ENCODE results near the gene SLC39A7. TPM values are rescaled to one million over a fixed set of nuclear protein-coding genes. Genes with fewer than 3 reads are reported as not detected.

Gene SLC39A7
- total and polyA plus RNA-seq, 2 of the 4 experiments (the other 2 are of a cell fraction), result 135 to 208 TPM

DNA sequence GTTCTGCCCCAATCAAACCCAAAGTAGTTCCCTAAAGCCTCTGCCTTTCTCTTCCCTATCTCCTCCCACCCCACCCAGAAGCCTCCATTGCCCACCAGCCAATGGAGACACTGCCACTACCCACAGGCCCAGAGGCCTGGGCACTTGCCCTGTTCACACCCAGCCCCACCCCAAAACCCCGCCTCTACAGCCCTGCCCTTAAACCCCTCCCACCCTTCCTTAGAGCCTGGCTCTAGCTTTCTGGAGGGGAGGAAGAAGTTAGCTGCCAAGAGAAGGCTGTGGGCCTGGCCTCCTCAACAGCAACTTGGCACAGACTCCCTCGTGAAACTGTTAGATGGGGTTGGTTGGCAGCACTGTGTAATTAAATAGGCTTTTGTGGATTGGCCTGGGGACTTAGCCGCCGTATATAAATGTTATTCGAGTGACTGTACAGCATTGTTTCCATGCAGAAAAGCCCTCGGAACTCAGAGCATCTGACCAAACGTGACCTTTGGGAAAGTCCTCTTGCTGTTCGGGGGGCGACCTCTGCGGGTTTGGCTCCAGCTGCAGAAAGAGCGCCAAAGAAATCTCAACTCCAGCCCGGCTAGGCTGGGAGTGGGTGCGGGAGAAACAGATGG lies 39.8 kb upstream of the SLC39A7 start:
- H2BK20ac ChIP-seq (ENCODE audit: low read depth, low read length), result no peak overlapping the region
- no peak overlapping the region for H3K14ac ChIP-seq (replicated peaks; ENCODE audit: low read depth, low read length)
- 20% methylated on average over 1 of the region's 13 CpGs; no CpG with 5 or more reads in 1 of the 2 experiments for WGBS, 2 experiments (ENCODE audit: extremely low coverage in 2 of 2, insufficient read length in 1 of 2)
- no peaks in the 10 kb centered on the region for H3K79me1 ChIP-seq (ENCODE audit: low read depth in 1 of 2, low read length in 2 of 2)
- H3K4ac ChIP-seq (ENCODE audit: low read depth, low read length), result 0 out of 2 replicates have a peak overlapping the region, but pooled peaks have one; percentile 38
- no peak overlapping the region for H3K18ac ChIP-seq (ENCODE audit: low read depth, low read length)
- peaks cover 7% of the 10 kb centered on the region for H3K27me3 ChIP-seq (ENCODE audit: control insufficient read depth, insufficient read depth, low read length)
- peaks cover 5% of the 10 kb centered on the region; the same call in 1 of the 2 replicates for H3K9me1 ChIP-seq (ENCODE audit: insufficient read depth, low read length)
- in situ Hi-C loops (cut with MboI; ENCODE audit: low sequenced_read_pairs), result loop anchor here (5.0 to 10.0 kb wide), 2 partner anchors 86 to 146 kb away; no protein-coding TSS in a partner anchor
- ATAC-seq (ENCODE audit: low read depth), result peak; percentile 73
- no peaks in the 10 kb centered on the region for H4K20me1 ChIP-seq (ENCODE audit: insufficient read depth, low read length)
- peak overlapping the region; percentile 97 for H2AFZ ChIP-seq (replicated peaks; ENCODE audit: low read length, poor library complexity)
- H3K9ac ChIP-seq (ENCODE audit: low read depth, low read length), result no peak overlapping the region
- H4K91ac ChIP-seq (ENCODE audit: insufficient read depth, low read depth, low read length), result no peak overlapping the region
- intact Hi-C loops (cut with micrococcal nuclease), result loop anchor here (1.0 kb wide), 1 partner anchor 87 kb away; no protein-coding TSS in a partner anchor
- no peak overlapping the region for H3K56ac ChIP-seq (ENCODE audit: extremely low read depth, insufficient read depth, low read length)
- dilution Hi-C loops (cut with HindIII; ENCODE audit: low sequenced_read_pairs, unreplicated experiment), result no loop called here
- no peak overlapping the region for H2BK120ac ChIP-seq (ENCODE audit: low read depth, low read length)
- peak; percentile 84 for DNase-seq
- peaks cover 9% of the 10 kb centered on the region for H3K4me1 ChIP-seq (ENCODE audit: control insufficient read depth, insufficient read depth, low read length)
- no peak overlapping the region for H4K5ac ChIP-seq (ENCODE audit: low read depth, low read length)
- H3K36me3 ChIP-seq (ENCODE audit: control insufficient read depth, insufficient read depth, low read length), result no peaks in the 10 kb centered on the region
- peak overlapping the region; percentile 21; the same call in 1 of the 2 replicates for H3K27ac ChIP-seq (ENCODE audit: insufficient read depth, low read length)
- H2AK5ac ChIP-seq (ENCODE audit: low read depth, low read length), result no peak overlapping the region
- H2AK9ac ChIP-seq (replicated peaks; ENCODE audit: low read depth, low read length, poor library complexity), result peak overlapping the region; percentile 44
- H3K4me2 ChIP-seq (ENCODE audit: low read depth, low read length), result peak overlapping the region; percentile 31; the same call in 1 of the 2 replicates
- ChIA-PET POLR2A (ENCODE audit: unreplicated experiment) (no interaction called here), CTCF (interaction anchor here (0.5 to 1.4 kb wide), 4 partner anchors 8 to 87 kb away, joined by 3 to 4 read pairs (median 3); no protein-coding TSS in a partner anchor)
- H4K8ac ChIP-seq (ENCODE audit: low read depth in 2 of 2, low read length in 2 of 2), result peak overlapping the region in 1 of 2 experiments; percentile 26; a peak in 1 of 4 replicates
- H3K4me3 ChIP-seq (ENCODE audit: insufficient read depth, low read depth, low read length), result no peak overlapping the region
- no peaks in the 10 kb centered on the region for H3K9me3 ChIP-seq (ENCODE audit: control insufficient read depth, insufficient read depth, low read length)
- H2BK5ac ChIP-seq (ENCODE audit: low read depth, low read length, poor library complexity, severe bottlenecking), result no peak overlapping the region
- no peak overlapping the region for H2BK15ac ChIP-seq (ENCODE audit: low read depth, low read length)
- no TSS peak for BruUV-seq (replicated peaks)
- H3K23ac ChIP-seq (ENCODE audit: low read depth, low read length), result 0 out of 2 replicates have a peak overlapping the region, but pooled peaks have one; percentile 38
- TF ChIP-seq BHLHE40 (IDR thresholded peaks at IDR 0.05; ENCODE audit: low read depth, low read length) (peak; percentile 43; the same call in 1 of the 2 replicates), FOS (IDR thresholded peaks at IDR 0.05; ENCODE audit: low read depth, low read length) (0 out of 2 replicates have a peak, but pooled peaks have one; percentile 11), RAD21 (IDR thresholded peaks at IDR 0.05; ENCODE audit: low read length) (no peak), RFX5 (IDR thresholded peaks at IDR 0.05; ENCODE audit: low read depth, low read length) (0 out of 2 replicates have a peak, but pooled peaks have one; percentile 7)
- TF ChIP-seq, protein P1, sequence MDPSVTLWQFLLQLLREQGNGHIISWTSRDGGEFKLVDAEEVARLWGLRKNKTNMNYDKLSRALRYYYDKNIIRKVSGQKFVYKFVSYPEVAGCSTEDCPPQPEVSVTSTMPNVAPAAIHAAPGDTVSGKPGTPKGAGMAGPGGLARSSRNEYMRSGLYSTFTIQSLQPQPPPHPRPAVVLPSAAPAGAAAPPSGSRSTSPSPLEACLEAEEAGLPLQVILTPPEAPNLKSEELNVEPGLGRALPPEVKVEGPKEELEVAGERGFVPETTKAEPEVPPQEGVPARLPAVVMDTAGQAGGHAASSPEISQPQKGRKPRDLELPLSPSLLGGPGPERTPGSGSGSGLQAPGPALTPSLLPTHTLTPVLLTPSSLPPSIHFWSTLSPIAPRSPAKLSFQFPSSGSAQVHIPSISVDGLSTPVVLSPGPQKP (IDR thresholded peaks at IDR 0.05; ENCODE audit: borderline replicate concordance, low read depth, low read length), result no peak

Measured in IMR-90 (cell line).